ENCODE measurements around the gene UMPS. TPM values are rescaled to one million over a fixed set of nuclear protein-coding genes. Genes with fewer than 3 reads are reported as not detected.

Gene UMPS
- total and polyA plus RNA-seq, 2 experiments from 2014 or later = 44.1 to 48.8 TPM

DNA sequence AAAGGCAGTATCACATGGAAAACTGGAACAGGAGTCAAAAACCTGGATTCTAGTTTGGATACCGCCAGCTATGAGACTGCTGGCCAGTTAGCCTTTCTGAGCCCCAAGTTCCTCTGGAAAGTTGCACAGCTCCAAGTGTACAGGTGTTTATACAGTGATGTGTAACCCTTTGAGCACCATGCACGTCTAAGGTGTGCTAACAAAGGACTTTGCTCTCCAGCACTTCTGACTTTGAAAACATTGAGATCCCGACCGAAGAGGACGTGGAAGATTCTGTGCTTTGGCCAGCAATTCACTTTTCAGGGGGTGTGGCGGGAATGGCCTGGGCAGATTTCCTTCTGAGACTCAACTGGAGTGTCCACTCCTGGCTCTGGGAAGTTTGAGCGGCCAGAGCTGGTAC, 45.8 kb upstream of the UMPS start:
- H3K27ac Mint-ChIP-seq = no peak overlapping the region

DNA sequence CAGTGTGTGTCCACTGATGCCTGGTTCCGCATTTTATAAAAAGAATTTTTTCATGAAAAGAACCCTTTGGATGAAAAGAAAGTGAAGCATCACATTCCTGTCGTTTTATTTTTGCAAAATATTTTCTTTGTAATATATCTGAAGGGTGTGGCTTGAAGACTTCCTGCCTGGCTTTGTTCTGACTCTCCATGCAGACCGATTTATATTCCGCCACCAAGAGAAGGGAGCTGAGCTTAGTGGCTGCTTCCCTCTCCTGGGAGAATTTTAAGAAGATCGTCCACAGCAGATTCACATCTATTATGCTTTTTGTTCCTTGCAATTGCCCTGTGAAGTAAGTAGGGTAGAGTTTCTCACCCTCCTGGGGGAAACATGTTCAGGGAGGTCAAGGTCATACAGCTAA, 45.2 kb upstream of the UMPS start:
- Mint-ChIP-seq H3K4me1 (no peaks in the 10 kb centered on the region; the same call in 2 of the 3 replicates), H3K4me3 (no peak overlapping the region), H3K27ac (no peak overlapping the region), H3K27me3 (ENCODE audit: insufficient read depth, low read depth, poor library complexity) (peaks cover 7% of the 10 kb centered on the region), H3K36me3 (ENCODE audit: low read depth) (no peaks in the 10 kb centered on the region), H3K9me3 (no peaks in the 10 kb centered on the region)
- no peaks in the 10 kb centered on the region for H3K27me3 ChIP-seq (ENCODE audit: insufficient read depth)
- H3F3A ChIP-seq (replicated peaks; ENCODE audit: low read depth) = no peaks in the 10 kb centered on the region
- no peak for DNase-seq (ENCODE audit: low spot score)
- no peak overlapping the region for H3K4me3 ChIP-seq
- ATAC-seq = no peak
- no peak for TF ChIP-seq CTCF (conservative IDR thresholded peaks at IDR 0.05; ENCODE audit: low read depth in 2 of 2)
- H3K79me2 ChIP-seq (replicated peaks; ENCODE audit: insufficient read depth) = no peaks in the 10 kb centered on the region
- no peaks in the 10 kb centered on the region for H4K20me1 ChIP-seq (replicated peaks; ENCODE audit: insufficient read depth)
- no peaks in the 10 kb centered on the region for H3K4me1 ChIP-seq (ENCODE audit: insufficient read depth)
- no peak overlapping the region for H3K4me2 ChIP-seq
- no peak overlapping the region for H3K27ac ChIP-seq (ENCODE audit: low read depth)
- H3K36me3 ChIP-seq (ENCODE audit: insufficient read depth) = no peaks in the 10 kb centered on the region
- no peak overlapping the region for H2AFZ ChIP-seq
- H3K9me2 ChIP-seq (ENCODE audit: insufficient read depth) = no peaks in the 10 kb centered on the region

More for the DNA sequence above, 45.8 kb upstream of the UMPS start:
- no peak for TF ChIP-seq NANOG (IDR thresholded peaks at IDR 0.05; ENCODE audit: borderline replicate concordance)
- no peak for TF ChIP-seq EZH2 (IDR thresholded peaks at IDR 0.05; ENCODE audit: low read depth, unreplicated experiment)
- TF ChIP-seq ZNF114 (CRISPR knock-in tag; IDR thresholded peaks at IDR 0.05) = no peak
- TF ChIP-seq ZNF331 (CRISPR knock-in tag; IDR thresholded peaks at IDR 0.05; ENCODE audit: low read depth) = no peak
- Histone ChIP-seq H3K4me1 (ENCODE audit: insufficient read depth) (no peaks in the 10 kb centered on the region), H3K27me3 (ENCODE audit: insufficient read depth) (no peaks in the 10 kb centered on the region), H3F3A (replicated peaks; ENCODE audit: low read depth) (no peaks in the 10 kb centered on the region), H3K36me3 (ENCODE audit: insufficient read depth) (no peaks in the 10 kb centered on the region), H3K79me2 (replicated peaks; ENCODE audit: insufficient read depth) (no peaks in the 10 kb centered on the region), H3K4me3 (no peak overlapping the region), H3K27ac (ENCODE audit: low read depth) (no peak overlapping the region), H4K20me1 (replicated peaks; ENCODE audit: insufficient read depth) (no peaks in the 10 kb centered on the region), H3K9me2 (ENCODE audit: insufficient read depth) (no peaks in the 10 kb centered on the region), H2AFZ (no peak overlapping the region), H3K4me2 (no peak overlapping the region)
- ATAC-seq = no peak
- Mint-ChIP-seq H3K27me3 (ENCODE audit: insufficient read depth, low read depth, poor library complexity) (peaks cover 7% of the 10 kb centered on the region), H3K9me3 (no peaks in the 10 kb centered on the region), H3K4me3 (no peak overlapping the region), H3K36me3 (ENCODE audit: low read depth) (no peaks in the 10 kb centered on the region), H3K4me1 (no peaks in the 10 kb centered on the region; the same call in 2 of the 3 replicates)
- no peak for DNase-seq (ENCODE audit: low spot score)

DNA sequence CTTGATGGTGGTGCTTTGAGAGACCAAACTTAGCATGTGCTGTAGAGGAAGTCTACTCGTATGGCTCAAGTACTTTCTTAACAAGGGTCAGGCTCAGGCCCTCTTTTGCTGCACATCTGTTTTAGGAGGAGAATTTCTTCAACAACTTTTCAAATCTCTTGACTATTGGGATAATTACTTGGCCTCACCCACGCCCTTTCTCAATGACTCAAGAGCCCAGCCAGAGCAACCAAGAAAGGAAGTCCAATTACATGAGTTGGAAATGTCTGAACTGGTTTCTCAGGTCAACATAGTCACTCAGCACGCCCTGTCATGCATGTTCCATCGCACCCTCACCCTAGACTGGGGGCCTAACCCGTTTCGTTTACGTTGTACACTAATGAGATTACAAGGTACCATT, 44.8 kb upstream of the UMPS start:
- Histone ChIP-seq H3K27me3 (ENCODE audit: insufficient read depth) (no peaks in the 10 kb centered on the region), H3K4me1 (ENCODE audit: insufficient read depth) (no peaks in the 10 kb centered on the region), H4K20me1 (replicated peaks; ENCODE audit: insufficient read depth) (no peaks in the 10 kb centered on the region), H3K79me2 (replicated peaks; ENCODE audit: insufficient read depth) (no peaks in the 10 kb centered on the region), H2AFZ (no peak overlapping the region), H3K4me2 (no peak overlapping the region), H3F3A (replicated peaks; ENCODE audit: low read depth) (no peaks in the 10 kb centered on the region), H3K9me2 (ENCODE audit: insufficient read depth) (no peaks in the 10 kb centered on the region), H3K27ac (ENCODE audit: low read depth) (no peak overlapping the region), H3K36me3 (ENCODE audit: insufficient read depth) (no peaks in the 10 kb centered on the region), H3K4me3 (no peak overlapping the region)
- ATAC-seq (no peak), DNase-seq (ENCODE audit: low spot score) (no peak)
- Mint-ChIP-seq H3K27me3 (ENCODE audit: insufficient read depth, low read depth, poor library complexity) (peaks cover 7% of the 10 kb centered on the region), H3K4me3 (no peak overlapping the region), H3K36me3 (ENCODE audit: low read depth) (no peaks in the 10 kb centered on the region), H3K27ac (no peak overlapping the region), H3K4me1 (no peaks in the 10 kb centered on the region; the same call in 2 of the 3 replicates), H3K9me3 (no peaks in the 10 kb centered on the region)
- TF ChIP-seq CTCF (conservative IDR thresholded peaks at IDR 0.05; ENCODE audit: low read depth in 2 of 2) (no peak), NANOG (IDR thresholded peaks at IDR 0.05; ENCODE audit: borderline replicate concordance) (no peak), EZH2phosphoT487 (IDR thresholded peaks at IDR 0.05; ENCODE audit: unreplicated experiment) (no peak), ZNF331 (CRISPR knock-in tag; IDR thresholded peaks at IDR 0.05; ENCODE audit: low read depth) (no peak), CREB1 (CRISPR knock-in tag; IDR thresholded peaks at IDR 0.05; ENCODE audit: low read depth) (no peak), STAT1 (IDR thresholded peaks at IDR 0.05; ENCODE audit: unreplicated experiment) (no peak)
- TF ChIP-seq, protein P1, sequence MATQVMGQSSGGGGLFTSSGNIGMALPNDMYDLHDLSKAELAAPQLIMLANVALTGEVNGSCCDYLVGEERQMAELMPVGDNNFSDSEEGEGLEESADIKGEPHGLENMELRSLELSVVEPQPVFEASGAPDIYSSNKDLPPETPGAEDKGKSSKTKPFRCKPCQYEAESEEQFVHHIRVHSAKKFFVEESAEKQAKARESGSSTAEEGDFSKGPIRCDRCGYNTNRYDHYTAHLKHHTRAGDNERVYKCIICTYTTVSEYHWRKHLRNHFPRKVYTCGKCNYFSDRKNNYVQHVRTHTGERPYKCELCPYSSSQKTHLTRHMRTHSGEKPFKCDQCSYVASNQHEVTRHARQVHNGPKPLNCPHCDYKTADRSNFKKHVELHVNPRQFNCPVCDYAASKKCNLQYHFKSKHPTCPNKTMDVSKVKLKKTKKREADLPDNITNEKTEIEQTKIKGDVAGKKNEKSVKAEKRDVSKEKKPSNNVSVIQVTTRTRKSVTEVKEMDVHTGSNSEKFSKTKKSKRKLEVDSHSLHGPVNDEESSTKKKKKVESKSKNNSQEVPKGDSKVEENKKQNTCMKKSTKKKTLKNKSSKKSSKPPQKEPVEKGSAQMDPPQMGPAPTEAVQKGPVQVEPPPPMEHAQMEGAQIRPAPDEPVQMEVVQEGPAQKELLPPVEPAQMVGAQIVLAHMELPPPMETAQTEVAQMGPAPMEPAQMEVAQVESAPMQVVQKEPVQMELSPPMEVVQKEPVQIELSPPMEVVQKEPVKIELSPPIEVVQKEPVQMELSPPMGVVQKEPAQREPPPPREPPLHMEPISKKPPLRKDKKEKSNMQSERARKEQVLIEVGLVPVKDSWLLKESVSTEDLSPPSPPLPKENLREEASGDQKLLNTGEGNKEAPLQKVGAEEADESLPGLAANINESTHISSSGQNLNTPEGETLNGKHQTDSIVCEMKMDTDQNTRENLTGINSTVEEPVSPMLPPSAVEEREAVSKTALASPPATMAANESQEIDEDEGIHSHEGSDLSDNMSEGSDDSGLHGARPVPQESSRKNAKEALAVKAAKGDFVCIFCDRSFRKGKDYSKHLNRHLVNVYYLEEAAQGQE (IDR thresholded peaks at IDR 0.05; ENCODE audit: unreplicated experiment) = no peak

Measured in GM23338 (cell line).